Measurements from ENCODE around the gene RIC8A.
"Not testable (repeated sequence)": the region's sequence is repeated elsewhere in the genome, so short reads cannot be mapped to it uniquely, and the experiment has no call there.

RIC8A gene

DNA sequence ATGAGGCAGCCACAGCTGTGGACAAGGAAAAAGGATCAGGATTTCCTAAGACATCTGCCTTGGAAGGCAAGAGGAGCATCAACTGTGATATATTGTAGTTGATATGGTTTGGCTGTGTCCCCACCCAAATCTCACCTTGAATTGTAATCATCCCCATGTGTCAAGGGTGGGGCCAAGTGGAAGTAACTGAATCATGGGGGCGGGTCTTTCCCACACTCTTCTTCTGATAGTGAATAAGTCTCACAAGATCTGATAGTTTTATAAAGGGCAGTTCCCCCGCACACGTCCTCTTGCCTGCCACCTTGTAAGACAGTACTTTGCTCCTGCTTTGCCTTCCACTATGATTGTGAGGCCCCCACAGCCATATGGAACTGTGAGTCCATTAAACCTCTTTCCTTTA is 10.2 kb downstream of the RIC8A start:
- no peak for DNase-seq (ENCODE audit: low read depth in 2 of 2, low spot score in 1 of 2)

DNA sequence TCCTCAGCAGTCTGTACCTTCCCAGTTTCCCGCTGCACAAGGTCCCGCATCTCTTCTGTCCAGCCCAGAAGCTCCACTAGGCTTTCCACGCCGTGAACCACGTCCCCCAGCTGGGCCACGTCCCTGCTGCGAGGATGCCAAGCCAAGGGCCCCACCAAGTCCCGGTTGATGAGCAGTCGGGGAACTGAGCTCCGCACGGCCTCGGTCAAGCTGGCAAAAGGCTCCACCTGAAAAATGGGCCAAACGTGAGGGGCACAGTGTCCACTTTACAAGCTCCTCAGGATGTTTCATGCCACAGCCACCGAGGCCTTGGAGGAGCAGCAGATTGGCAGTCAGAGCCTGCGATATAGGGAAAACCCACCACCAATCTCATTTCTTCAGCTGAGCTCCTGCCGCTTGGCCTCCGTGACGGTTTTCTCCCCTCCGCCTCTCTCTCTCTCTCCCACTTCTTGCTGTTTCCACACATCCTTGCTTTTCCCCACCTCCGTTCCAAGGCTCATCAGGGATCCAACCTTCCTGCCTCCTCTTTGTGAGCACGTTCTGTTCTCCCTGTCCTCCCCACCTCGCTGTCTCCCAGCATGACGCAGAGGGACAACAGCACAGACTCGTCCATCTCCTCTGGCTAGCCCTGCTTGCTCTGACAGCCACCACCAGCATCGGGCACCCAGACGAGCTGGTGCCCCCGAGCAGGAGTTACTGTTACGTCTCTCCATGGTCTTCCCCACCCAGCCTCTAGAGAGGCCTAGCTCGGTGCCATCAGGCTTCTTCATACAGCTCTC is 11.5 kb downstream of the RIC8A start:
- DNase-seq (ENCODE audit: low read depth in 2 of 2, low spot score in 1 of 2), result no peak

DNA sequence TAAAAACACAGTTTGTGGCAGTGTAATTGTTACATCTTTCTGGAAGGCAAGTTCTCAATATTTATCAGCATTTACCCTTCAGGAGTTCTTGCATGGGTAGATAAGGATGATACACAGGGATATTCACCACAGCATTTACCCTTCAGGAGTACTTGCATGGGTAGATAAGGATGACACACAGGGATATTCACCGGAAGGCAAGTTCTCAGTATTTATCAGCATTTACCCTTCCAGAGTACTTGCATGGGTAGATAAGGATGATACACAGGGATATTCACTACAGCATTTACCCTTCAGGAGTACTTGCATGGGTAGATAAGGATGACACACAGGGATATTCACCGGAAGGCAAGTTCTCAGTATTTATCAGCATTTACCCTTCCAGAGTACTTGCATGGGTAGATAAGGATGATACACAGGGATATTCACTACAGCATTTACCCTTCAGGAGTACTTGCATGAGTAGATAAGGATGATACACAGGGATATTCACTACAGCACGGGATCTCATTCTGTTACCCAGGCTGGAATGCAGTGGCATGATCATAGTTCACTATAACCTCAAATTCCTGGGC is 13.2 kb downstream of the RIC8A start:
- not testable (repeated sequence) for DNase-seq (ENCODE audit: low read depth in 2 of 2, low spot score in 1 of 2)

DNA sequence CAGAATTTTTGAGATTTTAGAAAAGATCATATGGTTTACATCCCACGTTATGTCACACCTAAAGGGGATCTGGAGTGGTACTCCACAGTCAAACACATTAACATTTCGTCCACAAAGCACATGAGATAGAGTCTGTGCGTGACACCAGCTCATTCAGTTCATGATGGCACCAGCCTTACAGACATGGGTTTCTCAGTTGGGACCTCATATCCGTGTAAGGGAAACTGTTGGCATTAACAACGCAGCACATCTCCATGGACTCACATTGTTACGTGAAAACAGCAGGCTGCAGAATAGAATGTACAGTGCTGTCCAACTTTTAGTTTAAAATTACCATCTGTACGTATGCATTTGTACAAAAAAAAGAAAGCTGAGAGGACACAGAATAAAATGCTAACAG is 14.0 kb downstream of the RIC8A start:
- DNase-seq (ENCODE audit: low read depth in 2 of 2, low spot score in 1 of 2), result no peak

DNA sequence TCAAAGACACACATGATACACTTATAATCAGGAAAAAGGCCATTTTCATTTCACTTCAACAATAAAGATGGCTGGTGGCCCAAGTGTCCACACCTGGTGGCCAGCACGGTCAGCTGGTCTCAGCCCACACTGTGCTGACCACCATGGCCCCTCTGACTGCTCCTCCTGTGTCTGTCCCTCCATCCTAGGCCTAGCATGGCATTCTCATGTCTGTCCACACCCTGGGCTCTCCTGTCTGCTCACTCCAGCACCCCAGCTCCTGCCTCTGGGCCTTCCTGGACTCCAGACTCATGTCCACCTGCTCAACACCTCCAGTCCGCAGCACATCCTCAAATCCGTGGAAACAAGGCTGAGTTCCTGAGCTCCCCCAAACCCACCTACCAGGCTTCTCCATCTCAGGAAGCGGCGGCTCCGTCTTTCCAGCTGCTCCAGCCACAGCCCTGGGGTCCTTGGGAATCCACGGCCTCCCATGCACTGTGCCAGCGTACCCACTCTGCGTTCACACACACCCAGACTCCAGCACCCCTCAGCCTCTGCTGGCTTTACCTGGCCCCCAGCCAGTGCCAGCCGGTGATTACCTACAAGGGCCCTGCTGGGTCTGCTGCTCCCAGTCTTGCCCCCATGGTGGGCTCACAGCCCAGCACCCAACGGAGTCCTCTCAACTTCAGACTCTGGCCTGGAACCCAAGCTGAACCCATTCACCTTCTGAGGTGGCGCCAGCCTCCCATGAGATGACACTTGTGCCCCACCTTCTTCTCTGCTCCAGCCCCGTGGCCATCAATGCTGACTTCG is 14.7 kb downstream of the RIC8A start:
- no peak for DNase-seq (ENCODE audit: low read depth in 2 of 2, low spot score in 1 of 2)

DNA sequence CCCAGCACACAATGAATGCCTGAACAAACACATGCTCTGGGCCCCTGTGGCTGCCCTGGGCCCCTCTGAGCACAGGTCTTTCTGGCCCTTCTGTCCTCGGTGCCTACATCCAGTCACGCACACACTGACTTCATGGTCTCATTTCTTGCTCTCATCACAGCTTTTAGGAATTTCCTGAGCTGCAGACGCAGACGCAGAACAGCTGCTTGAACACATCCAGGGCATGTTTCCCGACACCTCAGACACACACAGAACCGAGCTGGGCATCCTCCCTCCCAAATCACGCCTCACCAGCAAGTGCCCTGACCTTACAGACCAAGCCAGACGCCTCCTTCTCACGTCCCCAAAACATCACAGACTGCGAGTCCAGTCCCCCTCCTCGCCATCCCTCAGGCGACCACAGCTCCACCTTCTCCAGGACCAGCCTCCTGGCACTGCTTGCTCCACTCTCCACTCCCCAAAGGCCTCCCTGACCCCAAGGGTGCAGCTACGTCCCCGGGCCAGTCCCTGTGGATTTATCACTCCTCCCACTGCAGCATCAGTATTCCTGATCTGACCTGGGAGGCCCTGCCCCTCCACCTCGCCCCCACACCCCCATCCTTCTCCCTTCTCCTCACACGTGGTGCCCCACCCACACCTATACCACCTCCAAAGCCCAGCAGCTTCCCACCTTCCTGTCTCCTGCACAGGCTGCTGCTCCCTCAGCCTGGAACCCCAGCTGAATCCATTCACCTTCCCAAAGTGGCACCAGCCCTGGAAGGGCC is 15.7 kb downstream of the RIC8A start:
- no peak for DNase-seq (ENCODE audit: low read depth in 2 of 2, low spot score in 1 of 2)

DNA sequence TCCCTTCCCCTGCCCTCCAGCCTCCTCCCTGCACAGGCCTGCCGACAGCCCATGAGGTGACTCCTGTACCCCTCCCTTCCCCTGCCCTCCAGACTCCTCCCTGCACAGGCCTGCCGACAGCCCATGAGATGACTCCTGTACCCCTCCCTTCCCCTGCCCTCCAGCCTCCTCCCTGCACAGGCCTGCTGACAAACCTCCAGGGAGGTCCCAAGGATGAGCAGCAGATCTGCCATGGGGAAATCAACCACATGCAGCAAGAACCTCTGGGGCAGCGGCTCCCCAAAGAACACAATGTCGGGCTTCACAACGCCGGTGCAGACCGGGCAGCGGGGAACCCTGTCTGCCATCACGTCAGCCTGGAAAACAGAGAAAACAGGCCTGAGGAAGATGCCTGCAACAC is 16.4 kb downstream of the RIC8A start:
- DNase-seq (ENCODE audit: low read depth in 2 of 2, low spot score in 1 of 2), result no peak

DNA sequence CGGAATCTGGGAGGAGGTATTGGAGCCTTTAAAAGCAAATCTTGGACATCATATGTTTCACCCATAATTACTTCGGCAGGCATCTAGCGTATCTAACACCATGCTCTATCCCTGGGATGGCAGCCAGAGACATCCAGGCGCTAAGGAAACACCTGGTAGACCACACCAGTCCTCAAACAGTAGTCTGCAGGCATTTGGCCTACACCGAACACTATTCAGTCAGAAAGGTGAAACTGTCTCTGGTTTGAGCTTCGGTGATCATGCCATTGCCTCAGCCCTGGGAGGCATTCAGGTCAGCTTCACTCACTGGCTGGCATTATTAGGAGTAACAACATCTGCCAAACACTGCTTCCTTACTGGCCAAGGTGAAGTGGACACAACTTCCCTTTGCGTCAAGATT is 16.9 kb downstream of the RIC8A start:
- no peak for DNase-seq (ENCODE audit: low read depth in 2 of 2, low spot score in 1 of 2)

DNA sequence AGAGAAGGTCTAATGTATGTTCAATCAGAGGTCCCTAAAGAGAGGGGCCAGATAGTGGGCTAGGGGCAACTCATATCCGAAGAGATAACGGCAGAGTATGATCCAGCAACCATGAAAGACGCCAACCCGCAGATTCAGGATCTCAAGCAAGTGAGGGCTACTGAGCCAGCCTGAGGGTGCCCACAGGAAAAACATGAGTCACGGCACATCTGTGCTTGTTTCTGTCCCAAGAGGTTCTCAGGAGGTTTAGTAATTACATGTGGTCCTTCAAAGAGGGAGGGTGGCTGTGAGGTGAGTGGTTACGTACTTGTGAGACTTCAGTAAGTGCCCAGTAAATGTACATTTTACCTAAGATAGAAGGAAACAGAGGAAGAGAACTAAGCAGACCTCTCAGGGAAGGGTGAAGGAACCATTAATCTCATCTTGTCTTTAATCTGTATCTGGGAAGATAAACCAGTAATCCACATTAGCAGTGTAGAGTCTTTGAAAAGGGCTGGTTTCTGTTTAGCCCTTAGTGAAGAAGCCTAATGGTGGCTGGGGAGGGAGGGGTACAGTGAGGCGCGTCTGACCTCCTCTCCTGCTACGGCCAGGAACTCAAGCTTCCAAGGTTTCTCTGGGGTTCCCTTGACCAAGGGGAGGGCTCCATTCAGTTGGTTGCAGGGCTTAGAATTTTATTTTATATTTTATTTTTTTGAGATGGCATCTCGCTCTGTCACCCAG is 18.4 kb downstream of the RIC8A start:
- no peak for DNase-seq (ENCODE audit: low read depth in 2 of 2, low spot score in 1 of 2)

DNA sequence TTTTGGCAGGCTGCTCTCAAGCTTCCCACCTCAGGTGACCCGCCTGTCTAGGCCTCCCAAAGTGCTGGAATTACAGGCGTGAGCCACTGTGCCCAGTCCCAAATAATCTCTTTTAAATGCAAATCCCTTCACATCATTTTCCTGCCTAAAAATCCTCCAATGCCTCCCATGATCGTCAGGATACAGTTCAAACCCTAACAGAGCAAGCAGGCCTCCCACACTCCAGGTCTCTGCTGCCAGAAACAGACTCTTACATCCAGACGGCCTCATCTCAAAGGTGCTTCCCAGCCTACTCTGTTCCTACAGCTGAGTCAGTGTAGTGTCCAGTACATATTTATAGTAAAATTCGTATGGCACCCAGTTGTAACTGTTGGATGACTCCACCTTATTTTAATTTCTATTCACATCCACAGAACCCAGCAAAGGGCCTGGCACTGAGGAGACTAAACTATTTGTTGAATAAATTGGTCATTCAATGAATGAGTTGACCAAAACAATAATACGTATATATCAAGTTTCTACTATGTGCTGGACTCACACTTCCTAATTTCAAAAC is 20.4 kb downstream of the RIC8A start:
- DNase-seq (ENCODE audit: low read depth in 2 of 2, low spot score in 1 of 2), result no peak

DNA sequence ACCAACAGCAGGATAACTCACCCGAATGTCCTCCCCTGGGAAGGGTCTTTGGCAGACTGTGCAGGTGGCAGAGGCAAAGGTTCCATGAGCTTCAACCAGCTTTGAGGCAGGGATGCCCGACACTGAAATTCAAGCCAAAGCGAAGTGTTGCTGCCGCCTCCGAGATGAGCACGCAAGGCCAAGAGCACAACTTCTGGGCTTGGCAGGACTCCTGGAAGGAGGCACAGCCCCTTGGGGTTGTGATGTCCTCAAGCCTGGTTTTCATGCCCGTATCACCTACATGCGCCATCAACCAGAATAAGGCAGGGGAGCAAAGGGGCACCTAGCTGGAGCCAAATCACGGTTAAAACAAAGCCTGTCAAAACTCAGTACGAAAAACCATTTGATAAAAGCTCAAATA is 22.9 kb downstream of the RIC8A start:
- DNase-seq (ENCODE audit: low read depth in 2 of 2, low spot score in 1 of 2), result no peak

DNA sequence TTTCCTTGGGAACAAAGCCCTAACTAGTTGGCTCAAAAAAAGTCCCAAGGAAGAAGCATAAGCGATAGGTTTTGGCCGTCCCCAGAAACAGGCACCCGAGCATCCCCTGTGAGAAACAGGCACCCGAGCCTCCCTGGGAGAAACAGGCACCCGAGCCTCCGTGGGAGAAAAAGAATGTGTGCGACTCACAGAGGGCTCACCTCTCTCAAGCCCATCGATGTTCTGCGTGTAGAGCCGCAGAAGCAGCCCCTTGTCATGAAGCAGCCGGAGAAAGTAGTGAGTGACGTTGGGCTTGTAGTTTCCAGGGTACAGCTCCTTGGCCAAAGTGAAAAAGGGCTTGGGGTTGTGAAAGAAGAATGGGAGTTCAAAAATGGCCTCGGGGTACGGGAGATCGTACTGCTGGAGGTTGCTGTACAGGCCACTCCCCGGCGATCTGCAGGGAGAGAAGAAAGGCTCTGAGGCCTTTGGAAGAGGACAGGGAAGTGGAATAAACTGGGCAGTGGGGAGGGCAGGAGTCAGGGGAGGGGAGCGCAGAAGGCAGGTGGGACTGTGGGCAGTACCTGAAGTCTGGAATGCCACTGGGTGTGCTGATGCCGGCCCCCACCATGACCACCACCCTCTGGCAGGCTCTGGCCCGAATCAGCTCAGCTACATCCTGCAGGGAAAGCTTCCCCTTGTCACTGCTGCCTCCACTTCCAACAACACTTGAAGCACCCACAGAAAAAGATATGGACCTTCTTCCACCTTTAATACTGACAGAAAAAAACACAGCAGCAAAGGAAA is 25.5 kb downstream of the RIC8A start:
- DNase-seq (ENCODE audit: low read depth in 2 of 2, low spot score in 1 of 2), result no peak

DNA sequence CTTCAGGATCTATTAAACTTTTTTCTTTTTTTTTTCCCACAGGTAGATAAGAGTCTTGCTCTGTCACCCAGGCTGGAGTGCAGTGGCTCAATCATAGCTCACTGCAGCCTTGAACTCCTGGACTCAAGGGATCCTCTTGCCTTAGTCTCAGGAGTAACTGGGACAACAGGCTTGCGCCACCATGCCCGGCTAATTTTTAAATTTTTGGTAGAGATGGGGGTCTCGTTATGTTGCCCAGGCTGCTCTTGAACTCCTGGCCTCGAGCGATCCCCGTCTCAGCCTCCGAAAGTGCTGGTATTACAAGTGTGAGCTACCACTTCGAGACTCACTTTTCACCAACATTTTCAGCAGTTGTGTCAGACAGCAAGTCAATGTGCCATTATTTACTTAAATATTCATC is 27.7 kb downstream of the RIC8A start:
- no peak for DNase-seq (ENCODE audit: low read depth in 2 of 2, low spot score in 1 of 2)

DNA sequence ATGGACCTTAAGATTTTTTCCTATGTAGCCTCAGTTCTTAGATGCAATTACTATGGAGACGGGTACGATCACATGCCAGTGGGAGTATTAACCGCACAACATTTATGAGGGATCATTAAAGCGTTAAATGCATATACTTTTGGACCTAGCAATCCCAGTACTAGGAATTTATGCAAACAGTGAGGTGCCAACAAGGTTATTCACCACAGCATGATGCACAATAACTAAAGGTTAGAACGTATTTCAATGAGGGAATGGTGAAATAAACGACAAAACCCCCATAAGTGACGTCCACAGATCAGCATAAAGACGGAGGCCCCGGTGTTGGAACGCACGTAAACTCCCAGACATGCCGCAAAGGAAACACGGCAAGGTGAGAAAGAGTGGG is 28.1 kb downstream of the RIC8A start:
- DNase-seq (ENCODE audit: low read depth in 2 of 2, low spot score in 1 of 2), result peak; percentile 48 to 55

DNA sequence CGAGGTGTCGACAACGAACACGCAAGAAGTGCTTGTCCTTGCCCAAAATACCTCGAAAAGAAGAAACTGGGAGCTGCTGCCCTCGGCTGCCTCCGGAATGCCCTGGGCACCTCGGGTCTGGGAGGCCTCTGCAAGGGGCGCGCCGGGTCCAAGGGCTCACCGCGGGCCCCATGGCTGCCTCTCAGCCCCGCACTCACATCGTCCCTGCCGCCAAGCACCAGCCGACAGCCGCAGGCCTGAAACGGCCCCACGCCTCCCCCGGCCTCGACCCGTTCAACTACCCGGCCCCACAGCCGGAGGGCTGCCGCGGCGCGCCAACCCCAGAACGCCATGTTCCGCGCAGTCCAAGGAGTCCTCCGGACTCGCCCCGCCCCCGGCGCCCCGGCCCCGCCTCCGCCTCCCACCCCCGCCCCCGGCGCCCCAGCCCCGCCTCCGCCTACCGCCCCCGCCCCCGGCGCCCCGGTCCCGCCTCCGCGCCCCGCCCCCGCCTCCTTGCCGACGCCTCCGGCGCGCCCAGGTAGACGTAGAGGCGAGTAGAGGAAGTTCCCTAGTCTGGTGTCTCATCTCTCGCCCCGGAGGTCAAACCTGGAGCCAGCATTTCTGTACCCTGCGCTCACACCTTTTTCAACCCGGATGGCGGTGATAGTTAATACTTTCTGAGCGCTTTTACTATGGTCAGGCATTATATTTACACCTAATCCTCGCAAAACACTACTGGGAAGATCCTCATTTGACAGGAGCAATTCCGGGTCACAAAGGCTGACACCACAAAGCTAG is 28.7 kb downstream of the RIC8A start, which contains the start of gene SIRT3:
SIRT3 (minus strand) TSS at position 346 of the 777 bp plus-strand sequence; CDS start at position 332, 14 bp downstream.
- peak; percentile 52 to 61 for DNase-seq (ENCODE audit: low read depth in 2 of 2, low spot score in 1 of 2)

DNA sequence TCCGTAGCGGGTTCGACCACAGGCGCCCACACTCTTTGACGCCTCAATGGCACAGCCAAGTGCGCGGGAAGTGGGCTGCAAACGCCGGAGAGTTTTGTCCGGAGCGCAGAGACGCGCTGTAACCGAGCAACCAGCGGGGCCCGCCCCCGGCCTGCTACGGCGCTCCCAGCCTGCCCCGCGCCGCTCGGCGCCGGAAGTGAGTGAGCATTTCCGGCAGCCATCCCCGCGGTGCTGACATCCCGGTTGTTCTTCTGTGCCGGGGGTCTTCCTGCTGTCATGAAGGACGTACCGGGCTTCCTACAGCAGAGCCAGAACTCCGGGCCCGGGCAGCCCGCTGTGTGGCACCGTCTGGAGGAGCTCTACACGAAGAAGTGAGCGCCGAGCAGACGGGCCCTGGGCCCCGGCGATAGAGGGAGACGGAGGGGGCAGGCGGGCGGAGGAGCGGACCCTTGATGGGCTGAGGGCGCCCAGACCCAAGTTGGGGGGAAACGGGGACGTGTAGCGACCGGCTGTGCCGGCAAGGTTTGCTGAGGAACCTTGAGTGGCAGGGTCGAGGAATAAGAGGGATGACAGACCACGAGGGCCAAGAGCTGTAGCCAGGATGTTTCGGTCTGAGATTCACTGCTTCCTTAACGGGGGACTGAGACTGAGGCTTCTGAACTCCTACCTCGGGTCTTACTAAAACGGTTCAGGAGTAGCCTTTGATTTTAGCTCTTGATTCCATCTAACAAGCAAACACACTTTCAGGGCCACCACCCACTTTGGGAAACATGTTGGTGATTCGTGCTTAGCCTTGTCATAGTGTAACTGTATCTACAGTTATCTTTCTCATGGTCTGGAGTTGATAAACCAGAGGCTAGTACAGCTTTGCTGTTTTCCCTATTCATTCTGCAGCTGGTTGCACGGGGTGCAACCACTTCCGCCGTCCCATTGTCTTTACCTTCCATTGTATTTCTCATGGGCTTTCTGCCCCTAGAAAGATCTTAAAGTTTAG is 29.6 kb downstream of the RIC8A start, which contains the start of gene PSMD13:
PSMD13 (plus strand) TSS at position 203 of the 994 bp plus-strand sequence; CDS start at position 277, 74 bp downstream.
- DNase-seq (ENCODE audit: low read depth in 2 of 2, low spot score in 1 of 2), result peak; percentile 66 to 81

DNA sequence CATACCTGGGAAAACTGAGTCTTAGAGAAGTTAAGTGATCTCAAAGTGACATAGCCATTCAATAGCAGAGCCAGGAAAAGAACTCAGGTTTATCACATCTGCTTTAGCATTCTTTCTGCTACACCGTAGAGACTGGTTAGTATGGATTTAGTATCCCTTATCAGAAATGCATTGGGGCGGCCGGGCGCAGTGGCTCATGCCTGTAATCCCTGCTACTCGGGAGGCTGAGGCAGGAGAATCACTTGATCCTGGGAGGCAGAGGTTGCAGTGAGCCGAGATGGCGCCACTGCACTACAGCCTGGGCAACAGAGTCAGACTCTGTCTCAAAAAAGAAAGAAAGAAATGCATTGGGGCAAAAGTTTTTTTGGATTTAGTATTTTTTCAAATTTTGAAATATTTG is 30.8 kb downstream of the RIC8A start:
- not testable (repeated sequence) for DNase-seq (ENCODE audit: low read depth in 2 of 2, low spot score in 1 of 2)

Measured in stimulated activated CD8-positive, alpha-beta memory T cell treated with anti-CD3 and anti-CD28 coated beads, Interleukin-4, amount 100 ng/mL, for 4 hours (primary cell).